Measurements from ENCODE around the gene LAMA2.

Gene LAMA2, protein sequence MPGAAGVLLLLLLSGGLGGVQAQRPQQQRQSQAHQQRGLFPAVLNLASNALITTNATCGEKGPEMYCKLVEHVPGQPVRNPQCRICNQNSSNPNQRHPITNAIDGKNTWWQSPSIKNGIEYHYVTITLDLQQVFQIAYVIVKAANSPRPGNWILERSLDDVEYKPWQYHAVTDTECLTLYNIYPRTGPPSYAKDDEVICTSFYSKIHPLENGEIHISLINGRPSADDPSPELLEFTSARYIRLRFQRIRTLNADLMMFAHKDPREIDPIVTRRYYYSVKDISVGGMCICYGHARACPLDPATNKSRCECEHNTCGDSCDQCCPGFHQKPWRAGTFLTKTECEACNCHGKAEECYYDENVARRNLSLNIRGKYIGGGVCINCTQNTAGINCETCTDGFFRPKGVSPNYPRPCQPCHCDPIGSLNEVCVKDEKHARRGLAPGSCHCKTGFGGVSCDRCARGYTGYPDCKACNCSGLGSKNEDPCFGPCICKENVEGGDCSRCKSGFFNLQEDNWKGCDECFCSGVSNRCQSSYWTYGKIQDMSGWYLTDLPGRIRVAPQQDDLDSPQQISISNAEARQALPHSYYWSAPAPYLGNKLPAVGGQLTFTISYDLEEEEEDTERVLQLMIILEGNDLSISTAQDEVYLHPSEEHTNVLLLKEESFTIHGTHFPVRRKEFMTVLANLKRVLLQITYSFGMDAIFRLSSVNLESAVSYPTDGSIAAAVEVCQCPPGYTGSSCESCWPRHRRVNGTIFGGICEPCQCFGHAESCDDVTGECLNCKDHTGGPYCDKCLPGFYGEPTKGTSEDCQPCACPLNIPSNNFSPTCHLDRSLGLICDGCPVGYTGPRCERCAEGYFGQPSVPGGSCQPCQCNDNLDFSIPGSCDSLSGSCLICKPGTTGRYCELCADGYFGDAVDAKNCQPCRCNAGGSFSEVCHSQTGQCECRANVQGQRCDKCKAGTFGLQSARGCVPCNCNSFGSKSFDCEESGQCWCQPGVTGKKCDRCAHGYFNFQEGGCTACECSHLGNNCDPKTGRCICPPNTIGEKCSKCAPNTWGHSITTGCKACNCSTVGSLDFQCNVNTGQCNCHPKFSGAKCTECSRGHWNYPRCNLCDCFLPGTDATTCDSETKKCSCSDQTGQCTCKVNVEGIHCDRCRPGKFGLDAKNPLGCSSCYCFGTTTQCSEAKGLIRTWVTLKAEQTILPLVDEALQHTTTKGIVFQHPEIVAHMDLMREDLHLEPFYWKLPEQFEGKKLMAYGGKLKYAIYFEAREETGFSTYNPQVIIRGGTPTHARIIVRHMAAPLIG (N-terminal part only)

DNA sequence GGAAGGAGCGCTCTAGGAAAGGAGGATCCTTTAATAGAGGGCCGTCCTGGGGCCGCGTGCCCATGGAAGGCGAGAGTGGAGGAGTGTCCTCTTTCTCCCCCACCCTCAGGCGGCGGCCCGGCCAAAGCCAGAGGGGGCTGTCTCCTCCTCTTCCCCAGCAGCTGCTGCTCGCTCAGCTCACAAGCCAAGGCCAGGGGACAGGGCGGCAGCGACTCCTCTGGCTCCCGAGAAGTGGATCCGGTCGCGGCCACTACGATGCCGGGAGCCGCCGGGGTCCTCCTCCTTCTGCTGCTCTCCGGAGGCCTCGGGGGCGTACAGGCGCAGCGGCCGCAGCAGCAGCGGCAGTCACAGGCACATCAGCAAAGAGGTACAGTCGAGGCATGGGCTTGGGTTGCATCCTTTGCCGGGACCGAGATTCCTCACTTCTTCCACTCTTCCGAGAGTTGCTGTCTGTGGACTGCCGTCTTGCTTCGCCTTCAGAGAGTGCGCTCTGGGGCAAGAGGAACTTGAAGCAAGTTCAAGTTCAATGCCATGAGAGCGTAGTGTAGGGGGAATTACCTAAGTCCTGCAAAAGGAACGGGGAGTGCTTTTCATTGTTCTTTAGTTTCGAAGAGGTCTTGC, at the start of gene LAMA2:
Gene LAMA2 (plus strand): TSS at position 148 of the 621 bp plus-strand sequence. CDS start 108 bp downstream, at position 256.
- TF ChIP-seq EGR1 (IDR thresholded peaks at IDR 0.05) = no peak
- no peak for TF ChIP-seq CEBPB (IDR thresholded peaks at IDR 0.05)
- no peak for TF ChIP-seq ZBTB7A (IDR thresholded peaks at IDR 0.05; ENCODE audit: low read depth)
- TF ChIP-seq FOXM1 (IDR thresholded peaks at IDR 0.05; ENCODE audit: borderline replicate concordance, low read depth) = no peak
- TF ChIP-seq, protein P1, sequence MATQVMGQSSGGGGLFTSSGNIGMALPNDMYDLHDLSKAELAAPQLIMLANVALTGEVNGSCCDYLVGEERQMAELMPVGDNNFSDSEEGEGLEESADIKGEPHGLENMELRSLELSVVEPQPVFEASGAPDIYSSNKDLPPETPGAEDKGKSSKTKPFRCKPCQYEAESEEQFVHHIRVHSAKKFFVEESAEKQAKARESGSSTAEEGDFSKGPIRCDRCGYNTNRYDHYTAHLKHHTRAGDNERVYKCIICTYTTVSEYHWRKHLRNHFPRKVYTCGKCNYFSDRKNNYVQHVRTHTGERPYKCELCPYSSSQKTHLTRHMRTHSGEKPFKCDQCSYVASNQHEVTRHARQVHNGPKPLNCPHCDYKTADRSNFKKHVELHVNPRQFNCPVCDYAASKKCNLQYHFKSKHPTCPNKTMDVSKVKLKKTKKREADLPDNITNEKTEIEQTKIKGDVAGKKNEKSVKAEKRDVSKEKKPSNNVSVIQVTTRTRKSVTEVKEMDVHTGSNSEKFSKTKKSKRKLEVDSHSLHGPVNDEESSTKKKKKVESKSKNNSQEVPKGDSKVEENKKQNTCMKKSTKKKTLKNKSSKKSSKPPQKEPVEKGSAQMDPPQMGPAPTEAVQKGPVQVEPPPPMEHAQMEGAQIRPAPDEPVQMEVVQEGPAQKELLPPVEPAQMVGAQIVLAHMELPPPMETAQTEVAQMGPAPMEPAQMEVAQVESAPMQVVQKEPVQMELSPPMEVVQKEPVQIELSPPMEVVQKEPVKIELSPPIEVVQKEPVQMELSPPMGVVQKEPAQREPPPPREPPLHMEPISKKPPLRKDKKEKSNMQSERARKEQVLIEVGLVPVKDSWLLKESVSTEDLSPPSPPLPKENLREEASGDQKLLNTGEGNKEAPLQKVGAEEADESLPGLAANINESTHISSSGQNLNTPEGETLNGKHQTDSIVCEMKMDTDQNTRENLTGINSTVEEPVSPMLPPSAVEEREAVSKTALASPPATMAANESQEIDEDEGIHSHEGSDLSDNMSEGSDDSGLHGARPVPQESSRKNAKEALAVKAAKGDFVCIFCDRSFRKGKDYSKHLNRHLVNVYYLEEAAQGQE (IDR thresholded peaks at IDR 0.05; ENCODE audit: low read depth) = no peak
- no peak for TF ChIP-seq TCF12 (IDR thresholded peaks at IDR 0.05; ENCODE audit: low read depth)
- TF ChIP-seq RAD21 (IDR thresholded peaks at IDR 0.05; ENCODE audit: low read depth) = no peak
- TF ChIP-seq YY1 (IDR thresholded peaks at IDR 0.05; ENCODE audit: low read depth) = no peak
- no peak for TF ChIP-seq CREB1 (IDR thresholded peaks at IDR 0.05; ENCODE audit: low read depth)
- TF ChIP-seq EP300 (IDR thresholded peaks at IDR 0.05; ENCODE audit: borderline replicate concordance) = no peak
- TF ChIP-seq, protein P2, sequence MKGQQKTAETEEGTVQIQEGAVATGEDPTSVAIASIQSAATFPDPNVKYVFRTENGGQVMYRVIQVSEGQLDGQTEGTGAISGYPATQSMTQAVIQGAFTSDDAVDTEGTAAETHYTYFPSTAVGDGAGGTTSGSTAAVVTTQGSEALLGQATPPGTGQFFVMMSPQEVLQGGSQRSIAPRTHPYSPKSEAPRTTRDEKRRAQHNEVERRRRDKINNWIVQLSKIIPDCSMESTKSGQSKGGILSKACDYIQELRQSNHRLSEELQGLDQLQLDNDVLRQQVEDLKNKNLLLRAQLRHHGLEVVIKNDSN (IDR thresholded peaks at IDR 0.05) = no peak
- no peak for TF ChIP-seq TAF1 (IDR thresholded peaks at IDR 0.05; ENCODE audit: low read depth)
- no peak for TF ChIP-seq TEAD4 (IDR thresholded peaks at IDR 0.05)
- TF ChIP-seq, protein P3, sequence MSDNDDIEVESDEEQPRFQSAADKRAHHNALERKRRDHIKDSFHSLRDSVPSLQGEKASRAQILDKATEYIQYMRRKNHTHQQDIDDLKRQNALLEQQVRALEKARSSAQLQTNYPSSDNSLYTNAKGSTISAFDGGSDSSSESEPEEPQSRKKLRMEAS (IDR thresholded peaks at IDR 0.05) = no peak
- no peak for TF ChIP-seq NFIC (IDR thresholded peaks at IDR 0.05)

DNA sequence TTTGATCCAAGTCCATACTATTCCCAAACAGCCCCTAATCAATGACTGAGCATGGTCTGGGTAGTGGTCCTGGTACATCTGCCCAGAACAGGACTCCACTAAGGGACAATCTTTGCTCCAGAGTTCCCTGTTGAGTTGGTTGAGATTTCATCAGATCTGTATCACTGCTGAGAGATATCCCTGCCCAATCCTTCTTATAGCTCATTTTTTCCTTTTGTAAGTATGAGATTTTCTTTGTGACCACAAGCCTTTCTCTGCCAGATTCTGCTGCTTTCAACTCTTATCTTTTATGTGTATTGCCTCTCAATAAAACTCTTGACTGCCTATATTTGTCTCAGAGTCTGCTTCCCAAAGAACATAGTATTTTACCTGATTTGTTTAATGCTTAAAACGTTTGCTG, 46.2 kb upstream of the LAMA2 start:
- TF ChIP-seq TEAD4 (IDR thresholded peaks at IDR 0.05) (no peak), CEBPB (IDR thresholded peaks at IDR 0.05) (no peak), EGR1 (IDR thresholded peaks at IDR 0.05) (no peak), RAD21 (IDR thresholded peaks at IDR 0.05; ENCODE audit: low read depth) (no peak), EP300 (IDR thresholded peaks at IDR 0.05; ENCODE audit: borderline replicate concordance) (no peak)
- TF ChIP-seq, protein P3 (IDR thresholded peaks at IDR 0.05) = no peak
- TF ChIP-seq, protein P2 (IDR thresholded peaks at IDR 0.05) = no peak

DNA sequence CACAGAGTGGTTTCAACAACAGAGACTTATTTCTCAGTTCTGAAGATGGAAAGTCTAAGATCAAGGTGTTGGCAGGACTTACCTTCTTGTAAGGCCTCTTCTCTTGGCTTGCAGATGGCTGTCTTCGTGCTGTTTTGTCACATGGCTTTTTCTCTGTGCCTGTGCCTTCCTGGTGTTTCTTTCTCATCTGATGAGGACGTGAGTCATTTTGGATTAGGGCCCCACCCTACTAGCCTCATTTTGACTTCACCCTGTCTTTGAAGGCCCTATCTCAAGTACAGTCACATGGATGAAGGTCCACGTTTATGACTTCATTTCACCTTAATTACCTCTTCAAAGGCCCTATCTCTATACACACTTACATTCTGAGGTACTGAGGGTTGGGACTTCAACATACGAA, 41.4 kb upstream of the LAMA2 start:
- TF ChIP-seq TAF1 (IDR thresholded peaks at IDR 0.05; ENCODE audit: low read depth) (no peak), YY1 (IDR thresholded peaks at IDR 0.05; ENCODE audit: low read depth) (no peak), TEAD4 (IDR thresholded peaks at IDR 0.05) (no peak), EP300 (IDR thresholded peaks at IDR 0.05; ENCODE audit: borderline replicate concordance) (no peak), RAD21 (IDR thresholded peaks at IDR 0.05; ENCODE audit: low read depth) (no peak), EGR1 (IDR thresholded peaks at IDR 0.05) (no peak)
- TF ChIP-seq, protein P2 (IDR thresholded peaks at IDR 0.05) = no peak
- TF ChIP-seq, protein P1 (IDR thresholded peaks at IDR 0.05; ENCODE audit: low read depth) = no peak

DNA sequence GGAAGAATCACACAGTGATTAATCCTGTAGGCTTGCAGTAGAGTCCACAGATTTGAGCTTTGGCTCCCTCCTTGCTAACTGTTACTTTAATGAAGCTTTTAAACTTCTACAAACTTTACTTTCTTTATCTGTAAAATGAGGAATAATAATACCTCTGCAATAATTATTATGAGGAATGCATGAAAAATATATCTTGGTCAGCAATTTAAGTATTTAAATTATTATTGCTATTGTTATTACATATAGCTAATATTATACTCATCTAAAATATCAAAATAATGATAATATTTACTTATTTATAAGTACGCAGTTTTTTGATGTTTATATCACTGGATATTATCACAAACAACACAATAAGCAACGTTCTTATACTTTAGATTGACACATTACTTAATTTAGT, 38.3 kb upstream of the LAMA2 start:
- TF ChIP-seq, protein P1 (IDR thresholded peaks at IDR 0.05; ENCODE audit: low read depth) = no peak
- no peak for TF ChIP-seq CREB1 (IDR thresholded peaks at IDR 0.05; ENCODE audit: low read depth)
- no peak for TF ChIP-seq TEAD4 (IDR thresholded peaks at IDR 0.05)
- TF ChIP-seq EP300 (IDR thresholded peaks at IDR 0.05; ENCODE audit: borderline replicate concordance) = no peak
- TF ChIP-seq, protein P3 (IDR thresholded peaks at IDR 0.05) = no peak
- no peak for TF ChIP-seq TCF12 (IDR thresholded peaks at IDR 0.05; ENCODE audit: low read depth)
- no peak for TF ChIP-seq NFIC (IDR thresholded peaks at IDR 0.05)
- no peak for TF ChIP-seq EGR1 (IDR thresholded peaks at IDR 0.05)
- no peak for TF ChIP-seq YY1 (IDR thresholded peaks at IDR 0.05; ENCODE audit: low read depth)
- no peak for TF ChIP-seq TAF1 (IDR thresholded peaks at IDR 0.05; ENCODE audit: low read depth)
- TF ChIP-seq ZBTB7A (IDR thresholded peaks at IDR 0.05; ENCODE audit: low read depth) = no peak
- TF ChIP-seq, protein P2 (IDR thresholded peaks at IDR 0.05) = no peak
- TF ChIP-seq RAD21 (IDR thresholded peaks at IDR 0.05; ENCODE audit: low read depth) = no peak
- no peak for TF ChIP-seq CEBPB (IDR thresholded peaks at IDR 0.05)
- no peak for TF ChIP-seq FOXM1 (IDR thresholded peaks at IDR 0.05; ENCODE audit: borderline replicate concordance, low read depth)
